H1 (cell line): ENCODE results near the gene NXPH4. TPM values are rescaled to one million over a fixed set of nuclear protein-coding genes. Genes with fewer than 3 reads are reported as not detected.

Source experiments
- CTCF ChIA-PET: fragments of 300-600 bp; sonication (Branson Sonifier 250); formaldehyde crosslinking; loops from one replicate; lab custom pipeline; 2021; ENCODE audit not compliant: partially characterized antibody; lab: Charles Lee
- POLR2A ChIA-PET: fragments of 300-600 bp; sonication (Branson Sonifier 250); formaldehyde crosslinking; loops from one replicate; lab custom pipeline; 2021; ENCODE audit warnings: inconsistent platforms; ENCODE audit not compliant: partially characterized antibody; lab: Charles Lee
- DNase-seq, 2 experiments: peaks; one replicate each; pipeline versions ENCODE4 v3.0.0 to v3.0.0-alpha.2; 2010 to 2022; ENCODE audit warnings: low spot score in 2 of 2, low read depth in 1 of 2, mixed read lengths in 1 of 2
- FAIRE-seq: peaks from 2 replicates; lab custom pipeline; 2011; peaks lifted over from hg19 to GRCh38; lab: Jason Lieb, UNC
- H2AFZ ChIP-seq: 2 replicates; pipeline ENCODE4 v1.8.1; 2012; ENCODE audit warnings: low read length, inconsistent platforms
- H2AK5ac ChIP-seq: 2 replicates; pipeline ENCODE4 v1.6.1; 2013; ENCODE audit warnings: low read depth, low read length
- H2BK120ac ChIP-seq: replicated peaks from 2 replicates; pipeline ENCODE3; 2013; ENCODE audit warnings: low read depth, low read length, inconsistent platforms
- H2BK12ac ChIP-seq: 2 replicates; pipeline ENCODE4 v1.6.1; 2013; ENCODE audit warnings: low read depth, low read length
- H2BK15ac ChIP-seq: 2 replicates; pipeline ENCODE4 v1.6.1; 2013; ENCODE audit warnings: low read length
- H2BK20ac ChIP-seq: 2 replicates; pipeline ENCODE4 v1.6.1; 2013; ENCODE audit warnings: low read length
- H2BK5ac ChIP-seq: 2 replicates; pipeline ENCODE4 v1.6.1; 2013; ENCODE audit warnings: low read depth, low read length
- H3K14ac ChIP-seq: 2 replicates; pipeline ENCODE4 v1.6.1; 2013; ENCODE audit warnings: inconsistent platforms; ENCODE audit not compliant: insufficient read length
- H3K18ac ChIP-seq: 2 replicates; pipeline ENCODE4 v1.6.1; 2013; ENCODE audit warnings: low read length; ENCODE audit errors: extremely low read depth
- H3K23ac ChIP-seq: 2 replicates; pipeline ENCODE4 v1.6.1; 2013; ENCODE audit warnings: inconsistent platforms; ENCODE audit not compliant: insufficient read length
- H3K23me2 ChIP-seq: 2 replicates; pipeline ENCODE4 v1.6.1; 2013; ENCODE audit warnings: low read depth, low read length
- H3K27ac ChIP-seq: 2 replicates; pipeline ENCODE4 v1.6.1; 2011; ENCODE audit warnings: low read depth, low read length, inconsistent platforms
- H3K27me3 ChIP-seq, 4 experiments: replicated peaks in 1 of 4; 1 replicate in 1 of 4; 2 replicates in 3 of 4; pipeline versions ENCODE4 v1.6.1 to v1.8.1; 2011 to 2013; ENCODE audit warnings: low read length in 3 of 4, mild to moderate bottlenecking in 3 of 4, inconsistent platforms in 2 of 4, mixed read lengths in 2 of 4, moderate library complexity in 1 of 4; ENCODE audit not compliant: control insufficient read depth in 3 of 4, insufficient read depth in 3 of 4; ENCODE audit errors: extremely low read depth in 1 of 4
- H3K36me3 ChIP-seq, 4 experiments: 2 replicates each; pipeline versions ENCODE4 v1.6.1 to v1.8.1; 2011 to 2013; ENCODE audit warnings: mild to moderate bottlenecking in 4 of 4, low read length in 3 of 4, moderate library complexity in 2 of 4, control low read depth in 1 of 4, inconsistent platforms in 1 of 4; ENCODE audit not compliant: insufficient read depth in 4 of 4, control insufficient read depth in 2 of 4
- H3K4ac ChIP-seq: replicated peaks from 2 replicates; pipeline ENCODE3; 2013; ENCODE audit warnings: low read length, low read depth, mixed read lengths, inconsistent platforms; ENCODE audit not compliant: insufficient read length
- H3K4me1 ChIP-seq, 4 experiments: replicated peaks in 1 of 4; 1 replicate in 1 of 4; 2 replicates in 3 of 4; pipeline versions ENCODE4 v1.6.1 to v1.8.1; 2011 to 2013; ENCODE audit warnings: low read length in 3 of 4, inconsistent platforms in 2 of 4, mixed read lengths in 1 of 4; ENCODE audit not compliant: insufficient read depth in 4 of 4, control insufficient read depth in 3 of 4
- H3K4me2 ChIP-seq, 2 experiments: 2 replicates each; pipeline versions ENCODE4 v1.6.1 to v1.8.1; 2011 to 2013; ENCODE audit warnings: low read depth in 2 of 2, low read length in 2 of 2, control low read depth in 1 of 2, inconsistent platforms in 1 of 2, mild to moderate bottlenecking in 1 of 2; ENCODE audit not compliant: insufficient read depth in 1 of 2
- H3K4me3 ChIP-seq, 4 experiments: fragments of 200-600, 300-600 bp in 1 of 4; sonication (generic), shearing (Covaris generic), sonication (Bioruptor Twin) in 1 of 4; 2 replicates each; pipeline versions ENCODE4 v1.5.1 to v1.8.1; 2011 to 2016; ENCODE audit warnings: low read length in 4 of 4, low read depth in 3 of 4, control low read depth in 2 of 4, inconsistent platforms in 2 of 4, mild to moderate bottlenecking in 2 of 4, mixed read lengths in 1 of 4, moderate library complexity in 1 of 4; ENCODE audit not compliant: insufficient read depth in 2 of 4; ENCODE audit errors: extremely low read depth in 1 of 4
- H3K56ac ChIP-seq: replicated peaks from 2 replicates; pipeline ENCODE3; 2013; ENCODE audit warnings: low read depth, mild to moderate bottlenecking, mixed read lengths, low read length, inconsistent platforms; ENCODE audit not compliant: insufficient read length
- H3K79me1 ChIP-seq: 2 replicates; pipeline ENCODE4 v1.6.1; 2013; ENCODE audit warnings: low read depth, low read length, control low read depth
- H3K79me2 ChIP-seq, 2 experiments: 2 replicates each; pipeline versions ENCODE4 v1.6.1 to v1.8.1; 2012 to 2013; ENCODE audit warnings: low read length in 2 of 2, mild to moderate bottlenecking in 2 of 2, inconsistent platforms in 1 of 2; ENCODE audit not compliant: insufficient read depth in 2 of 2, control insufficient read depth in 1 of 2
- H3K9ac ChIP-seq, 4 experiments: replicated peaks in 1 of 4; 1 replicate in 1 of 4; 2 replicates in 3 of 4; pipeline versions ENCODE4 v1.6.1 to v1.8.1; 2011 to 2013; ENCODE audit warnings: low read depth in 3 of 4, low read length in 3 of 4, control low read depth in 2 of 4, mild to moderate bottlenecking in 2 of 4, moderate library complexity in 2 of 4, inconsistent platforms in 1 of 4; ENCODE audit errors: extremely low read depth in 1 of 4
- H3K9me3 ChIP-seq, 2 experiments: 2 replicates each; pipeline versions ENCODE4 v1.6.1 to v1.8.1; 2012 to 2013; ENCODE audit warnings: mild to moderate bottlenecking in 2 of 2, moderate library complexity in 2 of 2, control low read depth in 1 of 2, inconsistent platforms in 1 of 2, low read depth in 1 of 2, low read length in 1 of 2, mixed read lengths in 1 of 2; ENCODE audit not compliant: insufficient read depth in 2 of 2
- H4K20me1 ChIP-seq, 2 experiments: replicated peaks in 1 of 2; 2 replicates each; pipeline versions ENCODE3 to v1.8.1; 2011 to 2013; ENCODE audit warnings: inconsistent platforms in 2 of 2, low read length in 2 of 2, mild to moderate bottlenecking in 1 of 2; ENCODE audit not compliant: insufficient read depth in 2 of 2, control insufficient read depth in 1 of 2
- H4K5ac ChIP-seq: 2 replicates; pipeline ENCODE4 v1.6.1; 2013; ENCODE audit warnings: low read length, low read depth, mixed read lengths, inconsistent platforms; ENCODE audit not compliant: insufficient read length
- H4K8ac ChIP-seq: 2 replicates; pipeline ENCODE4 v1.8.0; 2013; ENCODE audit warnings: mild to moderate bottlenecking, moderate library complexity, low read length, inconsistent platforms; ENCODE audit not compliant: insufficient read depth; ENCODE audit errors: extremely low read depth
- H4K91ac ChIP-seq: replicated peaks from 2 replicates; pipeline ENCODE3; 2013; ENCODE audit warnings: low read length, mixed read lengths, inconsistent platforms; ENCODE audit not compliant: insufficient read length
- CBX8 ChIP-seq: fragments of 300-800, 300-1000 bp; sonication (generic); IDR thresholded peaks from 2 replicates; pipeline ENCODE4 v1.7.1; 2016; ENCODE audit warnings: low read depth, low read length, borderline replicate concordance
- KDM1A ChIP-seq: fragments of 200-600, 300-600 bp; sonication (generic); IDR thresholded peaks from 2 replicates; pipeline ENCODE4 v1.7.1; 2016; ENCODE audit warnings: mild to moderate bottlenecking, low read length, borderline replicate concordance
- KDM5A ChIP-seq: fragments of 200-600 bp; IDR thresholded peaks from 2 replicates; pipeline ENCODE4 v1.7.1; 2012; ENCODE audit warnings: mild to moderate bottlenecking, low read length, inconsistent platforms, mixed read lengths
- RBBP5 ChIP-seq: IDR thresholded peaks from 2 replicates; pipeline ENCODE4 v1.7.1; 2012; ENCODE audit warnings: low read depth, mild to moderate bottlenecking, inconsistent platforms, low read length, moderate library complexity, borderline replicate concordance
- RFX5 ChIP-seq: IDR thresholded peaks from 2 replicates; pipeline ENCODE4 v1.6.1; 2011; ENCODE audit warnings: low read depth, low read length, improper control_type of control experiment, borderline replicate concordance
- RNF2 ChIP-seq: fragments of 200-900, 300-1000 bp; sonication (generic); IDR thresholded peaks from 2 replicates; pipeline ENCODE4 v1.7.1; 2016; ENCODE audit warnings: borderline replicate concordance, low read depth, mild to moderate bottlenecking, antibody characterized with exemption, low read length; ENCODE audit not compliant: poor library complexity, severe bottlenecking; ENCODE audit errors: missing control alignments
- SIN3A ChIP-seq, 2 experiments: IDR thresholded peaks in 1 of 2; conservative IDR thresholded peaks in 1 of 2; 2 replicates each; pipeline ENCODE4 v1.6.1; 2011 to 2012; ENCODE audit warnings: low read length in 2 of 2, improper control_type of control experiment in 1 of 2, low read depth in 1 of 2, mild to moderate bottlenecking in 1 of 2
- SIX5 ChIP-seq: IDR thresholded peaks from 2 replicates; pipeline ENCODE4 v1.6.1; 2011; ENCODE audit warnings: mild to moderate bottlenecking, low read depth, low read length
- SP1 ChIP-seq: IDR thresholded peaks from 2 replicates; pipeline ENCODE4 v1.6.1; 2011; ENCODE audit warnings: low read depth, low read length
- SP2 ChIP-seq: IDR thresholded peaks from 2 replicates; pipeline ENCODE4 v1.6.1; 2012; ENCODE audit warnings: mild to moderate bottlenecking, low read length, inconsistent platforms
- ZNF274 ChIP-seq: IDR thresholded peaks from 2 replicates; pipeline ENCODE4 v1.7.0; 2012; ENCODE audit warnings: low read length, borderline replicate concordance; ENCODE audit errors: extremely low read depth
- WGBS, 2 experiments: shearing (Covaris generic) in 1 of 2; methylation state at CpG; one replicate each; pipeline versions ENCODE4 v1.1.6 to v1.1.7; 2013 to 2015; ENCODE audit warnings: low lambda C conversion rate in 2 of 2, mixed read lengths in 2 of 2, inconsistent platforms in 1 of 2, low coverage in 1 of 2, missing lambda C conversion rate in 1 of 2; ENCODE audit not compliant: insufficient replicate concordance in 2 of 2, insufficient coverage in 1 of 2, insufficient read length in 1 of 2; ENCODE audit errors: extremely low coverage in 1 of 2, missing lambda C conversion rate in 1 of 2; 5-methylcytosine and 5-hydroxymethylcytosine counted together
- polyA plus RNA-seq, 7 experiments: library from polyadenylated mRNA; depleted of rRNA in 3 of 7; stranded (reverse) in 5 of 7; unstranded in 2 of 7; fragments of >200 nt in 5 of 7; fragments of 200-250 nt in 2 of 7; gene quantifications; 1 replicate in 5 of 7; 2 replicates in 1 of 7; 4 replicates in 1 of 7; pipeline versions ENCODE4 v1.2.1 to v1.2.3, GENCODE V29; 2011 to 2013; ENCODE audit warnings: missing spikeins in 2 of 7, mixed read lengths in 2 of 7
- total RNA-seq: library from RNA; stranded (reverse); fragmentation: NEBNext Ultra II Directional; extraction: Animal tissue kit (Norgen Biotek cat#: 25700); gene quantifications from 2 replicates; pipeline ENCODE4 v1.2.1, GENCODE V29; 2021

NXPH4 gene
- total and polyA plus RNA-seq, 2 of the 8 experiments (the other 6 are each of a cell fraction or from before 2014, with no cell fraction given), result 0.92 to 1.7 TPM

GRCh38 chr12:57195611-57196371 lies 20.8 kb upstream of the NXPH4 start:
- POLR2A ChIA-PET, result interaction anchor here (0.7 to 6.4 kb wide), 11 partner anchors 10 to 102 kb away, joined by 3 to 53 read pairs (median 5); partner anchors contain the start of gene SHMT2
- CTCF ChIA-PET, result interaction anchor here (1.0 to 20.9 kb wide), 7 partner anchors 11 to 71 kb away, joined by 3 to 389 read pairs (median 4); partner anchors contain the start of gene SHMT2
- Histone ChIP-seq H2BK20ac (no peak overlapping the region), H2BK120ac (no peak overlapping the region), H3K23me2 (peaks cover 7% of the 10 kb centered on the region; the same call in 1 of the 2 replicates), H3K4me1 (no peaks in the 10 kb centered on the region; a peak in 1 of 7 replicates), H2BK12ac (no peak overlapping the region), H3K14ac (no peak overlapping the region), H4K8ac (no peak overlapping the region), H2BK5ac (peak overlapping the region; percentile 10; the same call in 1 of the 2 replicates), H3K4me2 (no peak overlapping the region), H3K79me2 (no peaks in the 10 kb centered on the region), H4K5ac (no peak overlapping the region), H2BK15ac (no peak overlapping the region), H3K27me3 (no peaks in the 10 kb centered on the region), H3K23ac (no peak overlapping the region), H2AK5ac (no peak overlapping the region), H3K9me3 (no peaks in the 10 kb centered on the region), H4K20me1 (peaks cover 6 to 33% of the 10 kb centered on the region in 2 experiments), H3K9ac (no peak overlapping the region), H3K27ac (no peak overlapping the region), H4K91ac (no peak overlapping the region), H2AFZ (no peak overlapping the region), H3K36me3 (peaks cover 70 to 99% (median 92%) of the 10 kb centered on the region in 4 experiments), H3K56ac (no peak overlapping the region), H3K4ac (no peak overlapping the region), H3K4me3 (no peak overlapping the region), H3K18ac (no peak overlapping the region), H3K79me1 (no peaks in the 10 kb centered on the region; the same call in 1 of the 2 replicates)
- 90% methylated on average over 34 of the region's 34 CpGs; no CpG with 5 or more reads in 1 of the 2 experiments for WGBS, 2 experiments
- no peak for DNase-seq
- no peak for FAIRE-seq
- TF ChIP-seq KDM1A, result no peak
- TF ChIP-seq SIN3A (conservative IDR thresholded peaks at IDR 0.05 in 1 of 2, IDR thresholded peaks at IDR 0.05 in 1 of 2; ENCODE audit: low read depth in 1 of 2, low read length in 2 of 2), result no peak
- no peak for TF ChIP-seq ZNF274
- TF ChIP-seq RNF2, result no peak
- TF ChIP-seq RBBP5, result no peak
- no peak for TF ChIP-seq CBX8
- TF ChIP-seq RFX5, result no peak
- no peak for TF ChIP-seq SIX5
- no peak for TF ChIP-seq SP2
- TF ChIP-seq KDM5A, result no peak
- no peak for TF ChIP-seq SP1
